ENCODE results near the gene MATN4. TPM values are rescaled to one million over a fixed set of nuclear protein-coding genes. Genes with fewer than 3 reads are reported as not detected.

Gene MATN4
- total and polyA plus RNA-seq, 2 of the 13 experiments (the other 11 are each of a cell fraction or from before 2014, with no cell fraction given) = not detected

DNA sequence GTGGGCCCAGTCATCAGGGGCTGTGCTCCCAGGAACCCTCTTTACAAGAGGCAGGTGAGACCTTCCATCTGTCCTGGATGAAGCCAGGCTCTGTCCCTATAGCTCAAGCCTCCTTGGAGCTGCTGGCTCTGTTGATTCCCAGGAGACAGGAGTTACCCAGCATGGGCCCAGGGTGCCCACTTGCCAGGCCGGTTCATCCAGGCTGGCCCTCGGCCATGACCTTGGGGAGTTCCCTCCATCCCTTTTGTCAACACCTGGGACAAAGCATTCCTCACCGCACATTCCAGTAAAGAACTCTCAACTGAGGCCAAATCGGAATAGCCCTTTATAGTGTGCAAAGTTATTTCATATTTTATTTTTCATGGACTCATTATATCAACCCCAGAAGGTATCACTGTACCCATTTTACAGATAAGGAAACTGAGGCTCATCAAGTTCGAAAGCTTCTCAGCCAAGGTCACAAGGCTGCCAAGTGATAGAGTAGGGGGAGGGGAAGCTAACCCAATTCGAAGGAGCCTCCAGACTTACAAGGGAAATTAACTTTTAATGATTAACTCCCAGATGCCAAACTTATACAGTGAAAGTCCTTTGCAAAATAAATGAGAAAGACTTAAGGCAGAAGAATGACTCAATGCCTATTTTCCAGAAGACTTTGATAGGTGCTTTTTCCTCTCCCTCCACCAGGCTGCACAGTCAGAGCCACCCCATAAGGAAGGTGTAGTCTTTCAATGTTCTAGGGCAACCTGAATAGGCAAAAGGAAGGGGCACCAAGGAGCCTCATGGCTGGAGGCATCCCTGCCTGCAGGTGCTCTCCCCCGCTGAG is 21.6 kb upstream of the MATN4 start (continued):
- no peak for TF ChIP-seq NR3C1 (CRISPR knock-in tag; IDR thresholded peaks at IDR 0.05)
- no peak for TF ChIP-seq FOXM1 (CRISPR knock-in tag; IDR thresholded peaks at IDR 0.05)
- no peak for TF ChIP-seq ZNF546 (CRISPR knock-in tag; conservative IDR thresholded peaks at IDR 0.05)
- no peak for TF ChIP-seq NBN (conservative IDR thresholded peaks at IDR 0.05)
- TF ChIP-seq GZF1 (CRISPR knock-in tag; IDR thresholded peaks at IDR 0.05) = no peak
- TF ChIP-seq ZNF468 (CRISPR knock-in tag; IDR thresholded peaks at IDR 0.05) = no peak
- no peak for TF ChIP-seq ZNF644 (CRISPR knock-in tag; IDR thresholded peaks at IDR 0.05; ENCODE audit: low read depth)
- TF ChIP-seq PAX8 (CRISPR knock-in tag; IDR thresholded peaks at IDR 0.05; ENCODE audit: borderline replicate concordance) = no peak
- TF ChIP-seq FOXP4 (CRISPR knock-in tag; IDR thresholded peaks at IDR 0.05) = no peak
- TF ChIP-seq MYC (CRISPR knock-in tag; IDR thresholded peaks at IDR 0.05; ENCODE audit: borderline replicate concordance) = no peak
- no peak for TF ChIP-seq TBX3 (IDR thresholded peaks at IDR 0.05; ENCODE audit: borderline replicate concordance)
- no peak for TF ChIP-seq MEIS2 (CRISPR knock-in tag; IDR thresholded peaks at IDR 0.05)
- TF ChIP-seq ZNF383 (CRISPR knock-in tag; IDR thresholded peaks at IDR 0.05; ENCODE audit: borderline replicate concordance) = no peak
- TF ChIP-seq, protein P1, sequence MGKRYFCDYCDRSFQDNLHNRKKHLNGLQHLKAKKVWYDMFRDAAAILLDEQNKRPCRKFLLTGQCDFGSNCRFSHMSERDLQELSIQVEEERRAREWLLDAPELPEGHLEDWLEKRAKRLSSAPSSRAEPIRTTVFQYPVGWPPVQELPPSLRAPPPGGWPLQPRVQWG (CRISPR knock-in tag; IDR thresholded peaks at IDR 0.05; ENCODE audit: borderline replicate concordance, low read depth) = no peak
- 0 out of 2 replicates have a peak, but pooled peaks have one; percentile 28 for TF ChIP-seq ADNP (CRISPR knock-in tag; IDR thresholded peaks at IDR 0.05)
- peak; percentile 98 for TF ChIP-seq CHD4 (IDR thresholded peaks at IDR 0.05; ENCODE audit: borderline replicate concordance, low read length)
- TF ChIP-seq RCOR2 (CRISPR knock-in tag; IDR thresholded peaks at IDR 0.05) = peak; percentile 53; the same call in 1 of the 2 replicates
- TF ChIP-seq ZNF891 (CRISPR knock-in tag; IDR thresholded peaks at IDR 0.05) = no peak
- TF ChIP-seq ZNF629 (CRISPR knock-in tag; conservative IDR thresholded peaks at IDR 0.05) = peak; percentile 96
